Nephron progenitor cell (in vitro differentiated cells): ENCODE results near the gene SNX15.

Experiments used
- DNase-seq: peaks from one replicate; pipeline ENCODE4 v3.0.0; 2021
- H3K27ac Mint-ChIP-seq: 2 replicates; pipeline ENCODE4 v1.8.0; 2021; ENCODE audit warnings: mild to moderate bottlenecking, moderate library complexity, mixed read lengths
- H3K27me3 Mint-ChIP-seq: 2 replicates; pipeline ENCODE4 v1.8.0; 2021; ENCODE audit warnings: mild to moderate bottlenecking, low read depth, mixed read lengths; ENCODE audit not compliant: poor library complexity
- H3K36me3 Mint-ChIP-seq: 2 replicates; pipeline ENCODE4 v1.8.0; 2021; ENCODE audit warnings: low read depth, mixed read lengths
- H3K4me1 Mint-ChIP-seq: 2 replicates; pipeline ENCODE4 v1.8.0; 2021; ENCODE audit warnings: mixed read lengths
- H3K4me3 Mint-ChIP-seq: 2 replicates; pipeline ENCODE4 v1.8.0; 2021; ENCODE audit warnings: mild to moderate bottlenecking, moderate library complexity, mixed read lengths
- H3K9me3 Mint-ChIP-seq: 2 replicates; pipeline ENCODE4 v1.8.0; 2021; ENCODE audit warnings: mild to moderate bottlenecking, moderate library complexity, mixed read lengths
- CTCF ChIP-seq: fragments of 200-600 bp; sonication (generic); IDR thresholded peaks from 2 replicates; pipeline ENCODE4 v1.5.0; 2021; ENCODE audit warnings: antibody characterized with exemption

Gene SNX15

GRCh38 chr11:65085446-65085845, 58.2 kb downstream of the SNX15 start:
- peak overlapping the region; percentile 99 for H3K4me3 Mint-ChIP-seq
- no peaks in the 10 kb centered on the region for H3K9me3 Mint-ChIP-seq
- peaks cover 22% of the 10 kb centered on the region for H3K36me3 Mint-ChIP-seq
- DNase-seq: no peak
- H3K27ac Mint-ChIP-seq: peak overlapping the region; percentile 1
- TF ChIP-seq CTCF: no peak
- peaks cover 38% of the 10 kb centered on the region for H3K4me1 Mint-ChIP-seq
- H3K27me3 Mint-ChIP-seq: no peaks in the 10 kb centered on the region

GRCh38 chr11:65086809-65087208, 59.6 kb downstream of the SNX15 start:
- no peak for TF ChIP-seq CTCF
- no peaks in the 10 kb centered on the region for H3K27me3 Mint-ChIP-seq
- no peak overlapping the region for H3K27ac Mint-ChIP-seq
- no peak overlapping the region for H3K4me3 Mint-ChIP-seq
- peaks cover 32% of the 10 kb centered on the region for H3K4me1 Mint-ChIP-seq
- no peak for DNase-seq
- H3K9me3 Mint-ChIP-seq: no peaks in the 10 kb centered on the region
- H3K36me3 Mint-ChIP-seq: peaks cover 17% of the 10 kb centered on the region

GRCh38 chr11:65087216-65087615, 60.0 kb downstream of the SNX15 start:
- no peak overlapping the region for H3K27ac Mint-ChIP-seq
- H3K4me3 Mint-ChIP-seq: no peak overlapping the region
- peaks cover 29% of the 10 kb centered on the region for H3K4me1 Mint-ChIP-seq
- H3K27me3 Mint-ChIP-seq: no peaks in the 10 kb centered on the region
- no peak for DNase-seq
- H3K36me3 Mint-ChIP-seq: peaks cover 17% of the 10 kb centered on the region
- no peaks in the 10 kb centered on the region for H3K9me3 Mint-ChIP-seq
- TF ChIP-seq CTCF: no peak

GRCh38 chr11:65087827-65088226, 60.6 kb downstream of the SNX15 start:
- peaks cover 23% of the 10 kb centered on the region for H3K4me1 Mint-ChIP-seq
- no peaks in the 10 kb centered on the region for H3K27me3 Mint-ChIP-seq
- no peak overlapping the region for H3K4me3 Mint-ChIP-seq
- H3K9me3 Mint-ChIP-seq: no peaks in the 10 kb centered on the region
- TF ChIP-seq CTCF: no peak
- DNase-seq: no peak
- no peak overlapping the region for H3K27ac Mint-ChIP-seq
- peaks cover 17% of the 10 kb centered on the region for H3K36me3 Mint-ChIP-seq

GRCh38 chr11:65089621-65090020, 62.4 kb downstream of the SNX15 start:
- H3K4me3 Mint-ChIP-seq: no peak overlapping the region
- peaks cover under 1% of the 10 kb centered on the region for H3K27me3 Mint-ChIP-seq
- peaks cover 17% of the 10 kb centered on the region for H3K36me3 Mint-ChIP-seq
- H3K4me1 Mint-ChIP-seq: peaks cover 13% of the 10 kb centered on the region
- TF ChIP-seq CTCF: no peak
- H3K27ac Mint-ChIP-seq: no peak overlapping the region
- DNase-seq: no peak
- no peaks in the 10 kb centered on the region for H3K9me3 Mint-ChIP-seq
